GM12864 (cell line): ENCODE measurements around the gene RGL2.

Source experiments
- DNase-seq: peaks from one replicate; pipeline ENCODE4 v3.0.0-alpha.2; 2011; ENCODE audit warnings: low read depth
- H3K4me3 ChIP-seq: 2 replicates; pipeline ENCODE4 v1.5.1; 2011; ENCODE audit warnings: mild to moderate bottlenecking, low read depth, low read length, control low read depth
- TF ChIP-seq, protein P1 (sequence below): IDR thresholded peaks from 2 replicates; pipeline ENCODE4 v1.5.1; 2011; ENCODE audit warnings: low read depth, mild to moderate bottlenecking, moderate library complexity, low read length, control low read depth, inconsistent platforms; ENCODE audit errors: missing control alignments

RGL2 gene

DNA sequence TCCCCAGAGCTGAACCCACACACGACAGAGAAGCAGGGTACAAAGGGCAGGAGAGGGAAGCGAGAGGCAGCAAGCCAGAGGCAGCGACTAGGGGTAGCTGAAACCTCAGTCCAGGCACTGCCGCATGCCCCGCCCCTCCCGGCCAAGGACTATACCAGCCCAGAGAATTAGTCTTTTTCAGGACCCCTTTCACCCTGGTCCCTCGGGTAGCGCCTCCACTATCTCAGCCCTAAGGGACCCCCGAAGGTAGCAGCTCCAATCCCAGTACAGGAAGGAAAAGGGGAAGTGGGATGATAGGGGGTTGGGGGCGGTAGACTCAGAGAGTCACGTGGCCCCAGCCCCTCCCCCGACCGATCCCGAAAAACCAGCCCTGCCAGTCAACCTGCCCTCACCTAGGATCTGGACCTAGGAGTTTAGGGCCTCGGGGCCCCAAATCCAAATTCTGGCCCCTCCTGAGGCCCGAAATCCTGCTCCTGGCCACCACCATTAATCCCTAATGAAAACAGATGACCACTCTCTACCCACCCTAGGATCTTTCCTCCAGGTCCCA is 1.3 kb downstream of the RGL2 start:
- TF ChIP-seq, protein P1, sequence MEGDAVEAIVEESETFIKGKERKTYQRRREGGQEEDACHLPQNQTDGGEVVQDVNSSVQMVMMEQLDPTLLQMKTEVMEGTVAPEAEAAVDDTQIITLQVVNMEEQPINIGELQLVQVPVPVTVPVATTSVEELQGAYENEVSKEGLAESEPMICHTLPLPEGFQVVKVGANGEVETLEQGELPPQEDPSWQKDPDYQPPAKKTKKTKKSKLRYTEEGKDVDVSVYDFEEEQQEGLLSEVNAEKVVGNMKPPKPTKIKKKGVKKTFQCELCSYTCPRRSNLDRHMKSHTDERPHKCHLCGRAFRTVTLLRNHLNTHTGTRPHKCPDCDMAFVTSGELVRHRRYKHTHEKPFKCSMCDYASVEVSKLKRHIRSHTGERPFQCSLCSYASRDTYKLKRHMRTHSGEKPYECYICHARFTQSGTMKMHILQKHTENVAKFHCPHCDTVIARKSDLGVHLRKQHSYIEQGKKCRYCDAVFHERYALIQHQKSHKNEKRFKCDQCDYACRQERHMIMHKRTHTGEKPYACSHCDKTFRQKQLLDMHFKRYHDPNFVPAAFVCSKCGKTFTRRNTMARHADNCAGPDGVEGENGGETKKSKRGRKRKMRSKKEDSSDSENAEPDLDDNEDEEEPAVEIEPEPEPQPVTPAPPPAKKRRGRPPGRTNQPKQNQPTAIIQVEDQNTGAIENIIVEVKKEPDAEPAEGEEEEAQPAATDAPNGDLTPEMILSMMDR: no peak
- H3K4me3 ChIP-seq: peak overlapping the region; percentile 45
- no peak for DNase-seq

DNA sequence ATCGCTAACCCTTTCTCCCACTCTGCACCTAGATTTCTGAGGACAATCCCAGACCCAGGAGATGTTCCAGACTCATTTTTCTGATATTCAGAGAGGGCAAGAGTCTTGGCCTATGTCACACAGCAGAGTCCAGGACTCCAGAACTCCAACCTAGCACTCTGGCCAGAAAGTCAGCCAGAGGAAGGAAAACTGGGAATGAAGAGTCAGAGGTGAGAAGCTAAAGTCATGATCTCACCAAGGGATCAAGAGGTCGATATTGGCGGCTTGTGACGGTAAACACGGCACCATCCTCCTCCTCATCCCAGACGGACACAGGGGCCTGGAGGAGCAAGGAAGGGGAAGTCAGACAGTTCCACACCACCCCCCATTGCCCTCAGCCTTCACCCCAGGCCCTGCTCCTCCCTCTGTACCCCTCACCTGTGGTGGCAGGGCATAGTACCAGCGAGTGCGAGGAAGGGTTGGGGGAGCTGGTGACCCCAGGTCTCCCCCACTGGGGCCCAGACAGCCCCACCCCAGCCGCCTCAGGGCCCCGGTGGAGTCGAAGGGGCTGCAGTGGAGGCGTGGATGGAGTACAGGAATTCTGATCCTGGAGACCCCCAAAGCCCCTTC is 1.8 kb downstream of the RGL2 start:
- H3K4me3 ChIP-seq: peak overlapping the region; percentile 45
- TF ChIP-seq, protein P1: no peak
- DNase-seq: no peak

DNA sequence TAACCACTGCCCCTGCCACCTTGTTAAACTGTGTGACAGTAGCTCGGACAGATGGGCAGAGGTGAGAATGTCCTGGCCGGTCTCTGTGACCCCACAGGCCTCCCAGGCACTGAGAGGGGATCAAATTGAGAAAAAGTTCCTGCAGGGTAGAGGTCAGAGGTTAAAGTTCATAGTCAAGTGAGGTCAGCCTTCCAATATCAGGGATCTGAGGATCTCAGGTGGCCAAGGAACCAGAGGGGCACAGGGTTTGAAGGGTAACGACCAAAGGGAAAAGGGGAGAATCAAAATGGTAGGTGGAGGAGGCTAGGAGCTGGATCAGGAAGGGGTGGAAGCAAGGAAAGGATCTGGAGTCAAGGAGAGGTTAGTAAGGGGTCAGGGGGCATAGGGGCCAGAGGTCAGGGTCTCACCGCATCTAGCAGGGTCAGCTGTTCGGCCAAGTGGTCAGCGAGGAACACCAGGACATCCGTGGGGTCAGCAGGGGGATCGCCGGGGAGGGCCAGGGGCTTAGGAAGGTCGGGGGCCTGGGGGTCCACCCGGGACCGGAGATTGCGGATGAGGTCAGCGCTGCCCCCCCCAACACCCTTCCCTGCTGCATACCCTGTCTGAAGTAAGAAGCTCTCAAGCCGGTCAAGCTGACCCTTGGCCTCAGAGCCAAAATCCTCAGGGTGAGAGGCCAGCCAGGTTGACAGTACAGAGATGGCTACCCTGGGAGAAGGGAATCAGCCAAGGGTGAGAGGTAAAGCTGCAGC is 2.9 kb downstream of the RGL2 start:
- TF ChIP-seq, protein P1: no peak
- no peak overlapping the region for H3K4me3 ChIP-seq
- DNase-seq: no peak

DNA sequence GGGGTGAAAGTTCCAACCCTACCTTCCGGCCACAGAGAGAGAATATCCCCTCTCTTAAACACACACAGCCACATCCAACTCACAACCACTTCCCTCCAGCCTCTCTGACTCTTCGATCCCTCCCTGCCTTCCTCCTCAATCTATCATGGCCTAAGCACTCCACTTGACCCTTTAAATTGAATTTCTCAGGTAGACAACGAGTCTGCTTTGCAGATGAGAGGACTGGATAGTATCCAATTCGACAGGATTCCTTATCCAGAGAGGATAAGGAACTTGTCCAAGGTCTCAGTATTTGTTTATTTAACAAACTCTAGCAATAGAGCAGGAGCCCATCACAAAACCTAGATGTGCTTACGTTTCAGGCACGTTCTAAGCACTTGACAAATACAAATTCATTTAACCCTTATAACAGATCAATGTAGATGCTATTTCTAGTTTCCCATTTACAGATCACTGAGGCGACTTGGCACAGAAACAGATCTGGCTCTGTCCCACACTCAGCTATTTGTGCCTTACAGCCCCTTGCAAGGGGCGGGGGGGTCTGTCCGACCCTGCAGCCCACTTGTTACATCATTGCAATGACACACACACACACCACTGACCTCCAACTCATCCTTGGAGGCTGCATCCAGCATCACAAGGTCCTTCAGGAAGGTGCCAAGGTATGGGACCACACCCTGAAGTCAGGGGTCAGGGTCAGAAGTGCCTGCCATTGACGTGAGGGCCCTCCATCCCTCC is 4.5 kb downstream of the RGL2 start:
- H3K4me3 ChIP-seq: no peak overlapping the region
- no peak for DNase-seq
- TF ChIP-seq, protein P1: no peak

DNA sequence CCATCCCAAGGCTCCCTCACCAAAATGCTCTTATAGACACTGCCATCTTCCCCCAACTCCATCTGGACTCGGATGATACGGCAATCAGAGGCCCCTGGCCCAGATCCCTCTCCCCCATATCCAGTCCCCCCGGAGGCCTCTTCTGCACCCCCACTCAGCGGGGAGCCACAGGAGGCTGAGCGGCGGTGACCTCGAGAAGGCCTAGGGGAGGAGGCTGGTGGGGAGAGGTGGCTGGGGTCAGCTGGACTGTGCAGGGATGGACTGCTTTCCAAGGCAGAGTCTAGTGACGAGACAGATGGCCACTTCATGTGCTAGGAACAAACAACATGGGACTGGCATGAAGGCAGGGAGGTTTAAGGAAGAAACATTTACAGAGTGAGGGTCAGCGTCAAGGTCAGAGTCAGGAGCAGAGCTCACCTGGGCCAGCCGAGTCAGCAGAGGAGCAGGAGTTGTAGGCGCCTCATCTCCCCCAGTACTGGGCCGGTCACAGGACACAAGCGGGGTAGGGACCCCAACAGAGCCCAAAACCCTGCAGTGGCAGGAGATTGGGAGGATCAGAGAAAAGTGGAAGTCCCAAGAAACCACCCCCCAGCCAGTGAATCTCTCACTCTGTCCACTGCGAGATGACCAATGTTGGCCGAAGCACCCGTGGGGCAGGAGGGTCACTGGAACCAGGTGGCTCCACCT is 5.6 kb downstream of the RGL2 start:
- no peak for DNase-seq
- TF ChIP-seq, protein P1: no peak
- H3K4me3 ChIP-seq: no peak overlapping the region

DNA sequence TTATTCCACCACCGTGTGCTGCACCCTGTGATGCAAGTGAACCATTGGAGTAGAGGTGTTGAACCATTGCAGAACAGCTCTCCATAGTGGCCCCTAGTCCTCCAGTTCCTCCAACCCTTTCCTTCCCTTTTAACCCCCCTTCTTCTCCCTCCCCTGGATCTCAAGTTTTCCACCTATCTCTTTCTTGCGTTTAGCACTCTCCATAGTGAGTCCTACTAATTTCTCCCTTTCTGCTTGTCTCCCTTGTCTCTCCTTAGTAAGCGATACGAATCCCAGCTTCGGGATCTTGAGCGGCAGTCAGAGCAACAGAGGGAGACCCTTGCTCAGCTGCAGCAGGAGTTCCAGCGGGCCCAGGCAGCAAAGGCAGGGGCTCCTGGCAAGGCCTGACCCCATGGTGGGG is 8.3 kb downstream of the RGL2 start:
- no peak for DNase-seq
- TF ChIP-seq, protein P1: no peak
- H3K4me3 ChIP-seq: peak overlapping the region; percentile 76
